Neuronal stem cell (in vitro differentiated cells): ENCODE data around the gene SLC9A5.
A peak's percentile ranks its signal among the peaks of the same experiment; 100 is the strongest.

Source experiments
- DNase-seq: peaks from one replicate; pipeline ENCODE4 v3.0.0-alpha.2; 2013; ENCODE audit warnings: low spot score
- H2AFZ ChIP-seq: one replicate; pipeline ENCODE4 v1.6.1; 2013; ENCODE audit warnings: mild to moderate bottlenecking, low read length, inconsistent platforms
- H2AK5ac ChIP-seq: 2 replicates; pipeline ENCODE4 v1.6.1; 2013; ENCODE audit warnings: low read depth, mild to moderate bottlenecking, inconsistent platforms, low read length, moderate library complexity, mixed read lengths
- H2BK120ac ChIP-seq: 2 replicates; pipeline ENCODE4 v1.6.1; 2013; ENCODE audit warnings: low read depth, mild to moderate bottlenecking, inconsistent platforms, low read length, moderate library complexity, mixed read lengths
- H2BK12ac ChIP-seq: one replicate; pipeline ENCODE4 v1.6.1; 2013; ENCODE audit warnings: low read length, inconsistent platforms
- H2BK15ac ChIP-seq: 2 replicates; pipeline ENCODE4 v1.6.1; 2013; ENCODE audit warnings: mild to moderate bottlenecking, low read length, inconsistent platforms, mixed read lengths
- H2BK5ac ChIP-seq: one replicate; pipeline ENCODE4 v1.6.1; 2013; ENCODE audit warnings: inconsistent platforms, mild to moderate bottlenecking, low read length, moderate library complexity
- H3K14ac ChIP-seq: one replicate; pipeline ENCODE4 v1.6.1; 2013; ENCODE audit warnings: low read length, inconsistent platforms
- H3K18ac ChIP-seq: 2 replicates; pipeline ENCODE4 v1.6.1; 2013; ENCODE audit warnings: low read length, inconsistent platforms
- H3K23ac ChIP-seq: 2 replicates; pipeline ENCODE4 v1.6.1; 2013; ENCODE audit warnings: low read depth, mild to moderate bottlenecking, mixed read lengths, low read length, inconsistent platforms; ENCODE audit not compliant: poor library complexity
- H3K27ac ChIP-seq: replicated peaks from 3 replicates; pipeline ENCODE4 v1.5.1; 2013; ENCODE audit warnings: low read length, inconsistent platforms
- H3K27me3 ChIP-seq, 3 experiments: 2 replicates each; pipeline ENCODE4 v1.6.1; 2013; ENCODE audit warnings: low read length in 3 of 3, mild to moderate bottlenecking in 2 of 3, inconsistent platforms in 1 of 3, low read depth in 1 of 3, mixed read lengths in 1 of 3, moderate library complexity in 1 of 3; ENCODE audit not compliant: control insufficient read depth in 3 of 3, insufficient read depth in 3 of 3
- H3K36me3 ChIP-seq, 2 donors: replicated peaks in 1 of 2; 2 replicates each; pipeline ENCODE4 v1.6.1; 2013; ENCODE audit warnings: low read length in 2 of 2; ENCODE audit not compliant: control insufficient read depth in 2 of 2, insufficient read depth in 2 of 2
- H3K4ac ChIP-seq: 2 replicates; pipeline ENCODE4 v1.6.1; 2013; ENCODE audit warnings: inconsistent platforms, mild to moderate bottlenecking, low read length, moderate library complexity
- H3K4me1 ChIP-seq, 2 donors: 1 replicate in 1 of 2; 2 replicates in 1 of 2; pipeline ENCODE4 v1.6.1; 2013; ENCODE audit warnings: low read length in 2 of 2, low read depth in 1 of 2; ENCODE audit not compliant: control insufficient read depth in 2 of 2, insufficient read depth in 1 of 2
- H3K4me2 ChIP-seq: one replicate; pipeline ENCODE4 v1.6.1; 2013; ENCODE audit warnings: mild to moderate bottlenecking, low read length, inconsistent platforms; ENCODE audit not compliant: insufficient read depth, poor library complexity, severe bottlenecking
- H3K4me3 ChIP-seq, 2 donors: 2 replicates each; pipeline ENCODE4 v1.5.1; 2013; ENCODE audit warnings: low read length in 2 of 2, mild to moderate bottlenecking in 2 of 2, inconsistent platforms in 1 of 2, moderate library complexity in 1 of 2
- H3K79me1 ChIP-seq: one replicate; pipeline ENCODE4 v1.6.1; 2013; ENCODE audit warnings: low read depth, mild to moderate bottlenecking, inconsistent platforms, low read length, moderate library complexity
- H3K9ac ChIP-seq: one replicate; pipeline ENCODE4 v1.6.1; 2013; ENCODE audit warnings: mild to moderate bottlenecking, low read depth, low read length, inconsistent platforms; ENCODE audit not compliant: poor library complexity
- H3K9me3 ChIP-seq, 2 donors: replicated peaks in 1 of 2; 2 replicates each; pipeline versions ENCODE3 to v1.6.1; 2013; ENCODE audit warnings: low read length in 2 of 2, mild to moderate bottlenecking in 2 of 2, inconsistent platforms in 1 of 2, low read depth in 1 of 2, mixed read lengths in 1 of 2, moderate library complexity in 1 of 2; ENCODE audit not compliant: control insufficient read depth in 2 of 2, insufficient read depth in 1 of 2
- H4K8ac ChIP-seq: one replicate; pipeline ENCODE4 v1.6.1; 2013; ENCODE audit warnings: low read depth, mild to moderate bottlenecking, inconsistent platforms, low read length, moderate library complexity
- H4K91ac ChIP-seq: one replicate; pipeline ENCODE4 v1.6.1; 2013; ENCODE audit warnings: low read length, low read depth, mild to moderate bottlenecking, inconsistent platforms; ENCODE audit not compliant: poor library complexity
- WGBS, 2 donors: extraction: QIAGEN DNeasy Blood & Tissue Kit; methylation state at CpG; one replicate each; pipeline ENCODE4 v1.1.7; 2013; ENCODE audit warnings: missing lambda C conversion rate in 2 of 2, mixed read lengths in 1 of 2; ENCODE audit not compliant: insufficient read length in 2 of 2, insufficient replicate concordance in 1 of 2; ENCODE audit errors: extremely low coverage in 2 of 2; 5-methylcytosine and 5-hydroxymethylcytosine counted together

SLC9A5 gene

GRCh38 chr16:67248073-67248400 is 742 bp upstream of the SLC9A5 start:
- H3K9me3 ChIP-seq: no peaks in the 10 kb centered on the region
- no peak for DNase-seq
- no peaks in the 10 kb centered on the region for H3K36me3 ChIP-seq
- peak overlapping the region; percentile 99 for H3K4me2 ChIP-seq
- H4K8ac ChIP-seq: no peak overlapping the region
- peak overlapping the region; percentile 80 to 86 for H3K4me3 ChIP-seq
- no peak overlapping the region for H3K23ac ChIP-seq
- H3K27me3 ChIP-seq: peaks cover 0 to 30% (median 7%) of the 10 kb centered on the region in 3 experiments
- peak overlapping the region; percentile 93 for H3K9ac ChIP-seq
- no peak overlapping the region for H3K14ac ChIP-seq
- peak overlapping the region; percentile 17 for H2AK5ac ChIP-seq
- no CpG with 5 or more reads among the region's 7 CpGs for WGBS, 2 donors
- no peak overlapping the region for H2BK5ac ChIP-seq
- H3K79me1 ChIP-seq: no peaks in the 10 kb centered on the region
- no peak overlapping the region for H3K4ac ChIP-seq
- no peak overlapping the region for H4K91ac ChIP-seq
- no peak overlapping the region for H3K27ac ChIP-seq
- no peak overlapping the region for H2BK120ac ChIP-seq
- peak overlapping the region; percentile 86 for H2BK15ac ChIP-seq
- peak overlapping the region; percentile 96 for H2AFZ ChIP-seq
- peaks cover 27 to 29% of the 10 kb centered on the region in 2 donors for H3K4me1 ChIP-seq
- H3K18ac ChIP-seq: peak overlapping the region; percentile 88
- peak overlapping the region; percentile 7 for H2BK12ac ChIP-seq

- WGBS, 2 donors: no CpG with 5 or more reads among the region's 22 CpGs
- H3K23ac ChIP-seq: peak overlapping the region; percentile 34
Measured at GRCh38 chr16:67249178-67250044, 632 bp downstream of the SLC9A5 start.

GRCh38 chr16:67250045-67250327 is 1.2 kb downstream of the SLC9A5 start:
- no peak overlapping the region for H3K4me3 ChIP-seq
- no peak for DNase-seq
- H3K27ac ChIP-seq: no peak overlapping the region
- H3K4ac ChIP-seq: no peak overlapping the region
- WGBS, 2 donors: no CpG with 5 or more reads among the region's 4 CpGs
- H3K4me2 ChIP-seq: no peak overlapping the region
- H4K8ac ChIP-seq: no peak overlapping the region
- no peak overlapping the region for H2BK5ac ChIP-seq
- H3K79me1 ChIP-seq: no peaks in the 10 kb centered on the region
- no peak overlapping the region for H3K18ac ChIP-seq
- H2BK12ac ChIP-seq: peak overlapping the region; percentile 24
- H3K23ac ChIP-seq: no peak overlapping the region
- H3K14ac ChIP-seq: no peak overlapping the region
- no peak overlapping the region for H2BK120ac ChIP-seq
- H3K4me1 ChIP-seq: peaks cover 25 to 27% of the 10 kb centered on the region in 2 donors
- H2AFZ ChIP-seq: peak overlapping the region; percentile 96
- no peak overlapping the region for H3K9ac ChIP-seq
- no peak overlapping the region for H4K91ac ChIP-seq
- no peaks in the 10 kb centered on the region for H3K9me3 ChIP-seq
- H3K36me3 ChIP-seq: no peaks in the 10 kb centered on the region
- no peak overlapping the region for H2BK15ac ChIP-seq
- no peak overlapping the region for H2AK5ac ChIP-seq
- H3K27me3 ChIP-seq: peaks cover 0 to 30% (median 7%) of the 10 kb centered on the region in 3 experiments

More at GRCh38 chr16:67249178-67250044, 632 bp downstream of the SLC9A5 start:
- H2BK15ac ChIP-seq: peak overlapping the region; percentile 86
- peak overlapping the region; percentile 62 for H2BK5ac ChIP-seq
- H3K4me1 ChIP-seq: peaks cover 27 to 29% of the 10 kb centered on the region in 2 donors
- H2AK5ac ChIP-seq: peak overlapping the region; percentile 8
- peak overlapping the region; percentile 88 for H3K18ac ChIP-seq
- peak overlapping the region; percentile 73 for H3K14ac ChIP-seq
- peak overlapping the region; percentile 96 for H2AFZ ChIP-seq
- H4K91ac ChIP-seq: no peak overlapping the region
- no peak overlapping the region for H4K8ac ChIP-seq
- H3K9ac ChIP-seq: peak overlapping the region; percentile 93
- H3K27ac ChIP-seq: no peak overlapping the region
- H2BK120ac ChIP-seq: no peak overlapping the region
- no peaks in the 10 kb centered on the region for H3K79me1 ChIP-seq
- peaks cover 0 to 30% (median 7%) of the 10 kb centered on the region in 3 experiments for H3K27me3 ChIP-seq
- H3K4ac ChIP-seq: no peak overlapping the region
- peak overlapping the region; percentile 99 for H3K4me2 ChIP-seq
- H3K4me3 ChIP-seq: peak overlapping the region; percentile 80 to 86
- no peaks in the 10 kb centered on the region for H3K36me3 ChIP-seq
- peak overlapping the region; percentile 24 for H2BK12ac ChIP-seq
- no peak for DNase-seq
- no peaks in the 10 kb centered on the region for H3K9me3 ChIP-seq

- Histone ChIP-seq H3K4me3 (no peak overlapping the region), H2BK5ac (no peak overlapping the region), H4K91ac (no peak overlapping the region), H3K79me1 (no peaks in the 10 kb centered on the region), H3K4me1 (peaks cover 16% of the 10 kb centered on the region in 2 donors), H3K4ac (peak overlapping the region; percentile 38), H3K27ac (no peak overlapping the region), H3K23ac (no peak overlapping the region), H4K8ac (no peak overlapping the region), H3K27me3 (peaks cover 0 to 29% (median 7%) of the 10 kb centered on the region in 3 experiments), H2BK120ac (peak overlapping the region; percentile 48), H2BK12ac (no peak overlapping the region), H3K14ac (no peak overlapping the region), H3K9me3 (no peaks in the 10 kb centered on the region), H2BK15ac (no peak overlapping the region), H2AK5ac (peak overlapping the region; percentile 47), H3K9ac (peak overlapping the region; percentile 34), H3K18ac (peak overlapping the region; percentile 19), H3K4me2 (no peak overlapping the region), H3K36me3 (no peaks in the 10 kb centered on the region), H2AFZ (no peak overlapping the region)
- WGBS, 2 donors: no CpG with 5 or more reads among the region's 4 CpGs
- no peak for DNase-seq
Measured at GRCh38 chr16:67252609-67253497, 4.1 kb downstream of the SLC9A5 start.
